IPS-20b (cell line): ENCODE data around the gene CYP26C1.

Source experiments
- H3K27ac ChIP-seq: one replicate; pipeline ENCODE4 v1.5.1; 2013; ENCODE audit warnings: low read length
- H3K27me3 ChIP-seq: 2 replicates; pipeline ENCODE4 v1.6.1; 2013; ENCODE audit warnings: mild to moderate bottlenecking, low read length, inconsistent platforms; ENCODE audit not compliant: insufficient read depth
- H3K36me3 ChIP-seq: 2 replicates; pipeline ENCODE4 v1.6.1; 2013; ENCODE audit warnings: low read depth, mild to moderate bottlenecking, inconsistent platforms, low read length, moderate library complexity; ENCODE audit not compliant: insufficient read depth
- H3K4me1 ChIP-seq: 2 replicates; pipeline ENCODE4 v1.6.1; 2013; ENCODE audit warnings: mild to moderate bottlenecking, control low read depth, inconsistent platforms, low read length, moderate library complexity; ENCODE audit not compliant: insufficient read depth
- H3K4me3 ChIP-seq: 2 replicates; pipeline ENCODE4 v1.5.1; 2013; ENCODE audit warnings: mild to moderate bottlenecking, low read length, inconsistent platforms
- H3K9ac ChIP-seq: 2 replicates; pipeline ENCODE4 v1.6.1; 2013; ENCODE audit warnings: low read depth, mild to moderate bottlenecking, inconsistent platforms, low read length, moderate library complexity
- H3K9me3 ChIP-seq: 2 replicates; pipeline ENCODE4 v1.6.1; 2013; ENCODE audit warnings: mild to moderate bottlenecking, low read depth, low read length, inconsistent platforms; ENCODE audit not compliant: insufficient read depth

Gene CYP26C1

DNA sequence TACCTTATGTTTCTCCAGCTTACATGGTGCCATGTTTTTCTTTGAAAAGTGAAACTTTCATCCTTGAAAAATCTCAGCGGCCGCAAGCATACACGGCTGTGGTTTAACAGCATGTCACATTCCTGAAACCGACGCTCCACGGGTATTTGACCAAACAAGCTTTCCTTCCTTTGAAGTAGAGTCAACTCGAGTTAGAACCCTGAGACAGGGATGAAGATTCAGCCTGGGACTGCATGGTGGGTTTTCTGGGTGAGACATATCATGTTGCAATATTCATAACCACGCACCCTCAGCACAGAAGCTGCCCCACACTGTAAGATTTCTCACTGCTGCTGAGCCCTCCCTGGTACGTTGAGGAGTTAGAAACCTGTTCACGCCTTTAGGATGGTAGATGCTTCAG is 21.2 kb downstream of the CYP26C1 start:
- Histone ChIP-seq H3K9me3 (no peaks in the 10 kb centered on the region), H3K36me3 (no peaks in the 10 kb centered on the region; the same call in 1 of the 2 replicates), H3K27ac (no peak overlapping the region), H3K4me3 (no peak overlapping the region), H3K9ac (no peak overlapping the region), H3K4me1 (peaks cover 7% of the 10 kb centered on the region; the same call in 1 of the 2 replicates), H3K27me3 (peaks cover 28% of the 10 kb centered on the region)

DNA sequence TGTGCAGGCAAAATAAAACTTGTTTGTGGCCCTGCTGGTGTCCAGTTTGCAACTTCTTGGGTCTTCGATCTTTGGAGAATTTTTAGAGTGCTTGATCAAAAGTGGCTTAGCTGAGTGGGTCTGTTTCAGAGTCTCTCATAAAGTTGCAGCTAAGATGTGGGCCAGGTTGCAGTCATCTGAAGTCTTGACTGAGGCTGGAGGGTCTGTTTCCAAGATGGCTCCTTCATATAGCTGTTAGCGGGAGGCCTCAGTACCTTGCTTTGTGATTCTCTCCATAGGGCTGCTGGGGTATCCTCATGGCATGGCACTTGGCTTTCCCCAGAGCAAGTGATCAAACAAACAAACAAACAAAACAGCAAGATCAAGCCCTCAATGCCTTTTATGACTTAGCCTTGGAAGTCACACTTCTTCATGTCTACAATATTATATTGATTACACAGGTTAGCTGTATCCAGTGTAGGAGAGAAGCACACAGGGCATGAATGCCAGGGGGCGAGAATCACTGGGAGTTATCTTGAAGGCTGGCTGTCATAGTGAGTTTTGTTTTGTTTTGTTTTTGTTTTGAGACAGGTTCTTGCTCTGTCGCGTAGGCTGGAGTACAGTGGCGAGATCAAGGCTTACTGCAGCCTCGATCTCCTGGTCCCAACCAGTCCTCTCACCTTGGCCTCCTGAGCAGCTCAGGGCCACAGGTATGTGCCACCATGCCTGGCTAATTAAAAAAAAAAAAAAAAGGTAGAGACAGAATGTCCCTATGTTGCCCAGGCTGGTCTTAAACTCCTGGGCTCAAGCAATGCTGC is 23.3 kb downstream of the CYP26C1 start:
- Histone ChIP-seq H3K4me1 (peaks cover 18% of the 10 kb centered on the region), H3K36me3 (no peaks in the 10 kb centered on the region), H3K4me3 (no peak overlapping the region), H3K27me3 (peaks cover 12% of the 10 kb centered on the region), H3K27ac (no peak overlapping the region), H3K9me3 (no peaks in the 10 kb centered on the region), H3K9ac (no peak overlapping the region)

DNA sequence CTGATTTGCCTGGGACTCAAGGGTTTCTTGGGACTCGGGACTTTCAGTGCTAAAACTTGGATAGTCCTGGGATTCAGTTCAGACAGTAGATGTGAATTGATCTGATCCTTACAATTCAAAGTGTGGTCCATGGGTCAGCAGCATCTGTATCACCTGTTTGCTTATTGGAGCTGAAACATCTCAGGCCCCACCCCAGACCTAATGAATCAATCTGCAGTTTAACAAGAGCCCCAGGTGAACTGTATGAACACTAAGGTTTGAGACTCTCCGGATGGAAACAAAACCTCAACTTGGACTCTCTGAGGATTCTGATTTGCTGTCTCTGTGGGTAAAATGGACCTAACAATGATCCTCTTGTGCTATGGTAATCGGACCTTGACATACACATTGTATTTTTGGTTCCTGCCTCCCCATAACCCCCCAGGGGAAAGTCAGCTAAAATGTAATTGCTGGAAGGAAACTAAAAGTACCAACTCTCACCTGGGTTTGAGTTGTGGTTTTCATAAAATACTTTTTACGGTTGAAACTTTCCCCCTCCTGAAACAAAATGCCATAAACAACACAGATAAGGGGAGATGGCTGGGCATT is 24.8 kb downstream of the CYP26C1 start:
- H3K27ac ChIP-seq = no peak overlapping the region
- peaks cover 18% of the 10 kb centered on the region for H3K4me1 ChIP-seq
- no peaks in the 10 kb centered on the region for H3K9me3 ChIP-seq
- no peak overlapping the region for H3K9ac ChIP-seq
- no peaks in the 10 kb centered on the region for H3K27me3 ChIP-seq
- no peak overlapping the region for H3K4me3 ChIP-seq
- H3K36me3 ChIP-seq = no peaks in the 10 kb centered on the region

DNA sequence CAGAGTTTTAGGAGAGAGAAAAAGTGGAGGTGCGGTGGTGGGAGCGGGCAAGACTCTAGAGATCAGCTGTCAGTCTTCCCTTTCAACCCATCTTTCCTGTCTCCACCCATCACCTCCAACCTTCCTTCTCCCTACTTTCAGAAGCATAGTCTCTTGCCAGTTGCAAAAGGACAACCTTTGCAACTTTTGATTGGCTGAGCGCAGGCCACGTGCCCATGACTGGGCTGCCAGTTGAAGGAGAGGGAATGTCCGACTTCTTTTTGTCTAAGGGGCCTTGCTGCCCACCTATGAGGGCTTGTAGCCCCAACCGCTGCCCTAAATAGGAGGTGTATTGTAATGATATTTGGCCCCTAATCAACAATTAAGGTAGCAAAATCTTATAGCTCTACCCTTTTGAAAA is 25.7 kb downstream of the CYP26C1 start:
- H3K27me3 ChIP-seq = no peaks in the 10 kb centered on the region
- H3K4me1 ChIP-seq = peaks cover 18% of the 10 kb centered on the region
- H3K9ac ChIP-seq = no peak overlapping the region
- no peaks in the 10 kb centered on the region for H3K9me3 ChIP-seq
- no peak overlapping the region for H3K4me3 ChIP-seq
- H3K36me3 ChIP-seq = no peaks in the 10 kb centered on the region
- no peak overlapping the region for H3K27ac ChIP-seq

DNA sequence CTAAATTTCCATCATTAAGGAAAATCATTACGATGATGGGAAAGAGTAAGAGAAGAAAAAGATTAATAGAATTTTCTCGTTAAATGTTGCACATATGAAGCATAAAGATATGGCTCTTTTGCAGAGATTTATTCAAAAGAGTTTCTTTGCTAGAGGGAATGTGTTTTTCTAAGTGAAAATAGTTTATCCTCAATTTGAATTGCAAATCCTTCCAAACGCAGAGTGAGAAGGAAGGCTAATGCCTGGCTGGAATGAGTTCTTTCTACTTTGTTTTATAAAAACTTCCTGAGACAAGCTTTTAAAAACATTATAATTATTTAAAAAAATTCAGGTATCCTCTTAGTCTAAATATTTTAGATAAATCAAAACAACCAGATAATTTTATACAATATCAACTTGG is 27.2 kb downstream of the CYP26C1 start:
- H3K36me3 ChIP-seq = no peaks in the 10 kb centered on the region
- no peaks in the 10 kb centered on the region for H3K27me3 ChIP-seq
- no peak overlapping the region for H3K9ac ChIP-seq
- no peak overlapping the region for H3K27ac ChIP-seq
- no peaks in the 10 kb centered on the region for H3K9me3 ChIP-seq
- no peak overlapping the region for H3K4me3 ChIP-seq
- peaks cover 18% of the 10 kb centered on the region for H3K4me1 ChIP-seq

DNA sequence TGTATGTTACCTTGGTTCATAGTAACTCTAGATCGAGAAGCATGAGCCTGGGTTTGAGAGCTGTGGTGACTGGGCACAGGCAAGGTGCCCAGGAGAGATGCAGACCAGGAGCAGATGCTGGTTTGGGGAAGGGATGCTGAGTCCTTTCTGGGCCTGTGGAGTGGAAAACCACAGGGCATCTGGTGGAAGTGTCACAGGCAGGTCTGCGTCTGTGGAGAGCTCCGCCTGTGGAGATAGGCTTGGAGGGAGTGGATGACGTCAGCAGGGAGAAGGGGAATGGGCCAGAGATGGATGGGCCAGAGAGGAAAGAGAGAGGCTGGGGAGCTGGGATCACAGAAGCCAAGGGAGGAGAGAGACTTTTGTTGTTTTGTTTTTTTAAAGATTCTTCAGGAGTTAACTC is 27.9 kb downstream of the CYP26C1 start:
- Histone ChIP-seq H3K4me1 (peaks cover 18% of the 10 kb centered on the region), H3K9ac (peak overlapping the region; percentile 41; the same call in 1 of the 2 replicates), H3K9me3 (no peaks in the 10 kb centered on the region), H3K27me3 (no peaks in the 10 kb centered on the region), H3K27ac (no peak overlapping the region), H3K36me3 (no peaks in the 10 kb centered on the region), H3K4me3 (no peak overlapping the region; the same call in 1 of the 2 replicates)

DNA sequence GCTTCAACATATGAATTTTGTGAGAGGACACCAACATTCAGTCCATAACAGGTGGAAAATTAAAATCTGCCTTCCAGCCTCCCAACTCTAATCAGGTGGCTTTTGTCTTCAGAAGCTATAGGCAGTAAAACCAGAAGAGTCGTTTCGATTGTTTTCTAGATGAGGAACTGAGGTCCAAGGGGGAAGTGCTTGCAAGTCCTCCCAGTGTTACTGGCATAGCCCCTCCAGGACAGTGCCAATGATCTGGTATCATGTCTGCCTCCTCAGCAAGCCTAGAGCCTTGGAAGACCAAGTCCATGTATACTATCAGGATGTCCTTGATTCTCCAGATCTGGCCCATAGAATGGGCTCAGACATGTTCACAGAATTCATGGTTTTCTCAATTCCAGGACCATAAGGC is 30.0 kb downstream of the CYP26C1 start:
- Histone ChIP-seq H3K4me1 (peaks cover 18% of the 10 kb centered on the region), H3K36me3 (no peaks in the 10 kb centered on the region), H3K27me3 (no peaks in the 10 kb centered on the region), H3K4me3 (no peak overlapping the region), H3K9me3 (no peaks in the 10 kb centered on the region), H3K27ac (no peak overlapping the region), H3K9ac (no peak overlapping the region)

DNA sequence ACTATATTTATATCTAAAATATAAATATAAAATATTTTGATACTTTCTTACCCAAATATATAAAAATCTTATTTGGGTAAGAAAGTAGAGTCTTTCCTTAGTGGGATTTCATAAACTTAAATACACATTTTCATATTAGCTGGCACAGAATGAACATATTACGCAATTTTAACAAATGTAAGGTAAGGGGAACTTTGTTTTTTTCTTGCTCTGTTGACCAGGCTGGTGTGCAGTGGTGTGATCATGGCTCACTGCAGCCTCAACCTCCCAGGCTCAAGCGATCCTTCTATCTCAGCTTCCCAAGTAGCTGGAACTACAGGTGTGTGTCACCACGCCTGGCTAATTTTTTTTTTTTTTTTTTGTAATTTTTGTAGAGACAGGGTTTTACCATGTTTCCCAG is 31.4 kb downstream of the CYP26C1 start:
- Histone ChIP-seq H3K4me3 (no peak overlapping the region), H3K9ac (no peak overlapping the region), H3K4me1 (peaks cover 13% of the 10 kb centered on the region), H3K9me3 (no peaks in the 10 kb centered on the region), H3K27ac (no peak overlapping the region), H3K27me3 (no peaks in the 10 kb centered on the region), H3K36me3 (no peaks in the 10 kb centered on the region)

DNA sequence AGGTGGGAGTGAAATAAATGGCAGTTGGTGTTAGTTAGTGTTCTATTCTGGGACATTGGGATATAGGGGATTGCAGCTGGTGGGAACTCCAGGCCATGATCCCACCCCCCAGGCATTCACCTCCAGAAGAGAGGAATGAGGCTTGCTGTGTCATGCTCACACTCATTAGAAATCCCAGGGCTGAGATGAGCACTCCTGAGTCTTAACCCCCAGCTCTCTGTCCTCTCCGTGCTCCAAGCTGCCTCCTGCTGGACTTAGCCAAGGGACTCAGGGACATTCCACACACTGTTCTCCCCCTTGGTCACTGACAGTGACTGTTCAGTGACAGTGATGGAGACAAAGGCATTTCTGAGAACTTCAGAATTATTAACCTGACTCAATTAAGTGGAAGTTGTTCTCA is 34.6 kb downstream of the CYP26C1 start:
- H3K27me3 ChIP-seq = no peaks in the 10 kb centered on the region
- no peak overlapping the region for H3K4me3 ChIP-seq
- H3K9me3 ChIP-seq = no peaks in the 10 kb centered on the region
- H3K27ac ChIP-seq = no peak overlapping the region
- H3K36me3 ChIP-seq = no peaks in the 10 kb centered on the region
- H3K4me1 ChIP-seq = no peaks in the 10 kb centered on the region
- no peak overlapping the region for H3K9ac ChIP-seq

DNA sequence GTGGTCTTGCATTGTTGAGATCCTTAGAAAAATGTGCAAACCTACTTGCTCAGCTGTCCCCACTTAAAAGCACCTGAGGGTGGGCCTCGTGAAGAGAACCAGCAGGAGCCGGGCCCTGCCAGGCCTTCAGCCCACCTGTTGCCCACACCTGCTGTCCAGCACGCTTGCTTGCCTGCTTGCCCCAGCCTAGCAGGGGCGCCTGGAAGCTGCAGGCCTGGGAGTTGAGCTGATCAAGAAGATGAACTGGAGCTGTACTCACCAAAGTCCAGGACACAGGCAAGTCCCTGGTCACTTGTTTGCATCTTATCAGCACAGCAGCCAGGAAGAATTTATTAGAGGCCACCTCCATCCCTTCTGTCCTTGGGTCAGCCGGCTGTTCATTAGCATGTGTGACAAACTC is 36.3 kb downstream of the CYP26C1 start:
- no peaks in the 10 kb centered on the region for H3K36me3 ChIP-seq
- no peak overlapping the region for H3K4me3 ChIP-seq
- H3K9me3 ChIP-seq = no peaks in the 10 kb centered on the region
- H3K27me3 ChIP-seq = no peaks in the 10 kb centered on the region
- no peak overlapping the region for H3K27ac ChIP-seq
- H3K9ac ChIP-seq = no peak overlapping the region
- H3K4me1 ChIP-seq = no peaks in the 10 kb centered on the region

DNA sequence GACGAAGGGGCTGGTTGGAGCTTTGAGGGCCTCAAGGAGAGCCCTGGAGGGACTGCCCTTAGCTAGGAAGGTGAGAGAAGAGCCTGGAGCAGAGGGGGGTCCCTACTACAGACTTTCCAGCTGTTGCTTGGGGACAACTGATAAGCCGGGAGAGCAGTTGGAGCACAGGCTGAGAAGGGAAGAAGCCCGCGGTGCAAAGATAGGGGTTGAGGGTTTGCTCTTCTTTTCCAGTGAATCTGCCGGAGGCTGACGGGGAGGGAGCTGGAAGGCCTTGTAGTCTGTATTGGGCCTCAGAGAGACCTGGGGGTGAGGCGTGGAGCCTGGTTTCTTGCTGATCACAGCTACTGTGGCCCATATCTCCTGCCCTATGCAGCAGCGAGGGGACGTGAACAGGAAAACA is 36.8 kb downstream of the CYP26C1 start:
- H3K4me3 ChIP-seq = no peak overlapping the region
- H3K36me3 ChIP-seq = no peaks in the 10 kb centered on the region
- H3K27me3 ChIP-seq = no peaks in the 10 kb centered on the region
- H3K27ac ChIP-seq = no peak overlapping the region
- H3K9me3 ChIP-seq = no peaks in the 10 kb centered on the region
- no peak overlapping the region for H3K9ac ChIP-seq
- no peaks in the 10 kb centered on the region for H3K4me1 ChIP-seq

DNA sequence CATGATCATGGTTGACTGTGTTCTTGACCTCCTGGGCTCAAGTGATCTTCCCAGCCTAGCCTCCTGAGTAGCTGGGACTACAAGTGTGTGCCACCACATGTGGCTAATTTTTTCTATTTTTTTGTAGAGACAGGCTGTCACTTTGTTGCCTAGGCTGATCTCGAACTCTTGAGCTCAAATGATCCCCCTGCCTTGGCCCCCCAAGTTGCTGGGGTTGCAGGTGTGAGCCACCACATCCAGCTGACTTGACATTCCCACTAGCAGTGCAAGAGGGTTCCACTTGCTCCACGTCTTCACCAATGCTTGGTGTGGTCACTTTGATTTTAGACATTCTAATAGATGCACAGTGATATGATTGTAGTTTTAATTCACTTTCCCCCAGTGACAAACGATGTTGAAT is 38.2 kb downstream of the CYP26C1 start:
- Histone ChIP-seq H3K9me3 (peaks cover 6% of the 10 kb centered on the region), H3K27ac (no peak overlapping the region), H3K4me1 (no peaks in the 10 kb centered on the region), H3K4me3 (no peak overlapping the region), H3K27me3 (no peaks in the 10 kb centered on the region), H3K9ac (no peak overlapping the region), H3K36me3 (no peaks in the 10 kb centered on the region)
